IMR-90 (cell line): Measurements from ENCODE around the gene GUCD1. TPM values are rescaled to one million over a fixed set of nuclear protein-coding genes. Genes with fewer than 3 reads are reported as not detected.

Source experiments
- ATAC-seq: fragments of 200-7000 bp; cut with Tn5 transposase; 2 replicates; pipeline ENCODE4 v1.9.1; 2020; ENCODE audit warnings: low read depth, mild to moderate bottlenecking, moderate library complexity
- BruUV-seq: library from RNA; stranded (reverse); fragments of 400-500 nt; replicated peaks from 2 replicates; lab custom pipeline; 2021; lab: Mats Ljungman, UMichigan
- CTCF ChIA-PET: fragments of 300-600 bp; formaldehyde crosslinking; extraction: SDS; loops from one replicate; lab custom pipeline; 2021; ENCODE audit warnings: antibody characterized with exemption; lab: Yijun Ruan, JAX
- POLR2A ChIA-PET: fragments of 300-600 bp; sonication (Branson Sonifier 250); formaldehyde crosslinking; loops from one replicate; lab custom pipeline; 2022; ENCODE audit warnings: antibody characterized with exemption; ENCODE audit not compliant: unreplicated experiment; lab: Charles Lee
- DNase-seq: peaks from one replicate; pipeline ENCODE4 v3.0.0; 2013
- H2AFZ ChIP-seq: replicated peaks from 2 replicates; pipeline ENCODE3; 2013; ENCODE audit warnings: low read length, mild to moderate bottlenecking; ENCODE audit not compliant: poor library complexity
- H2AK5ac ChIP-seq: 2 replicates; pipeline ENCODE4 v1.6.1; 2013; ENCODE audit warnings: low read depth, low read length, inconsistent platforms
- H2AK9ac ChIP-seq: replicated peaks from 2 replicates; pipeline ENCODE3; 2013; ENCODE audit warnings: mild to moderate bottlenecking, low read depth, low read length, moderate library complexity; ENCODE audit not compliant: poor library complexity
- H2BK120ac ChIP-seq: 2 replicates; pipeline ENCODE4 v1.6.1; 2013; ENCODE audit warnings: low read depth, low read length, inconsistent platforms
- H2BK15ac ChIP-seq: 3 replicates; pipeline ENCODE4 v1.6.1; 2013; ENCODE audit warnings: low read depth, low read length, inconsistent platforms
- H2BK20ac ChIP-seq: 2 replicates; pipeline ENCODE4 v1.6.1; 2013; ENCODE audit warnings: low read depth, mild to moderate bottlenecking, inconsistent platforms, low read length, moderate library complexity
- H2BK5ac ChIP-seq: 2 replicates; pipeline ENCODE4 v1.6.1; 2013; ENCODE audit warnings: mild to moderate bottlenecking, low read depth, low read length, inconsistent platforms; ENCODE audit not compliant: poor library complexity, severe bottlenecking
- H3K14ac ChIP-seq: replicated peaks from 2 replicates; pipeline ENCODE4 v1.6.1; 2013; ENCODE audit warnings: low read depth, low read length, inconsistent platforms
- H3K18ac ChIP-seq: 2 replicates; pipeline ENCODE4 v1.6.1; 2013; ENCODE audit warnings: low read depth, low read length, control low read depth
- H3K23ac ChIP-seq: 2 replicates; pipeline ENCODE4 v1.6.1; 2013; ENCODE audit warnings: low read depth, low read length, inconsistent platforms
- H3K27ac ChIP-seq: 2 replicates; pipeline ENCODE4 v1.5.1; 2013; ENCODE audit warnings: mild to moderate bottlenecking, control low read depth, low read length; ENCODE audit not compliant: insufficient read depth
- H3K27me3 ChIP-seq: 2 replicates; pipeline ENCODE4 v1.6.1; 2013; ENCODE audit warnings: low read length; ENCODE audit not compliant: control insufficient read depth, insufficient read depth
- H3K36me3 ChIP-seq: 2 replicates; pipeline ENCODE4 v1.6.1; 2013; ENCODE audit warnings: low read length, mixed read lengths; ENCODE audit not compliant: control insufficient read depth, insufficient read depth
- H3K4ac ChIP-seq: 2 replicates; pipeline ENCODE4 v1.6.1; 2013; ENCODE audit warnings: low read depth, low read length, inconsistent platforms
- H3K4me1 ChIP-seq: 2 replicates; pipeline ENCODE4 v1.6.1; 2013; ENCODE audit warnings: low read length, mixed read lengths; ENCODE audit not compliant: control insufficient read depth, insufficient read depth
- H3K4me2 ChIP-seq: 2 replicates; pipeline ENCODE4 v1.6.1; 2013; ENCODE audit warnings: low read depth, mild to moderate bottlenecking, control low read depth, low read length, moderate library complexity
- H3K4me3 ChIP-seq: 2 replicates; pipeline ENCODE4 v1.5.1; 2013; ENCODE audit warnings: low read depth, mild to moderate bottlenecking, control low read depth, low read length, moderate library complexity; ENCODE audit not compliant: insufficient read depth
- H3K56ac ChIP-seq: 2 replicates; pipeline ENCODE4 v1.6.1; 2013; ENCODE audit warnings: low read length, inconsistent platforms; ENCODE audit not compliant: insufficient read depth; ENCODE audit errors: extremely low read depth
- H3K79me1 ChIP-seq, 2 experiments: 2 replicates each; pipeline ENCODE4 v1.6.1; 2013; ENCODE audit warnings: low read length in 2 of 2, inconsistent platforms in 1 of 2, low read depth in 1 of 2
- H3K9ac ChIP-seq: 2 replicates; pipeline ENCODE4 v1.6.1; 2013; ENCODE audit warnings: low read depth, low read length, control low read depth
- H3K9me1 ChIP-seq: 2 replicates; pipeline ENCODE4 v1.6.1; 2013; ENCODE audit warnings: low read length, inconsistent platforms; ENCODE audit not compliant: insufficient read depth
- H3K9me3 ChIP-seq: 2 replicates; pipeline ENCODE4 v1.6.1; 2013; ENCODE audit warnings: low read length; ENCODE audit not compliant: control insufficient read depth, insufficient read depth
- H4K20me1 ChIP-seq: 2 replicates; pipeline ENCODE4 v1.6.1; 2013; ENCODE audit warnings: low read length, inconsistent platforms; ENCODE audit not compliant: insufficient read depth
- H4K5ac ChIP-seq: 2 replicates; pipeline ENCODE4 v1.6.1; 2013; ENCODE audit warnings: mild to moderate bottlenecking, low read depth, low read length, control low read depth
- H4K8ac ChIP-seq, 2 experiments: 2 replicates each; pipeline ENCODE4 v1.6.1; 2013; ENCODE audit warnings: low read depth in 2 of 2, low read length in 2 of 2, control low read depth in 1 of 2, inconsistent platforms in 1 of 2
- H4K91ac ChIP-seq: 2 replicates; pipeline ENCODE4 v1.6.1; 2013; ENCODE audit warnings: low read depth, low read length, inconsistent platforms; ENCODE audit not compliant: insufficient read depth
- MAFK ChIP-seq: IDR thresholded peaks from 2 replicates; pipeline ENCODE4 v1.6.1; 2012; ENCODE audit warnings: low read depth, low read length, improper control_type of control experiment
- RAD21 ChIP-seq: IDR thresholded peaks from 2 replicates; pipeline ENCODE4 v1.6.1; 2012; ENCODE audit warnings: low read length, improper control_type of control experiment
- SMC3 ChIP-seq: fragments of 150-350 bp; IDR thresholded peaks from 2 replicates; pipeline ENCODE4 v1.6.1; 2016; ENCODE audit warnings: low read depth, mild to moderate bottlenecking, antibody characterized with exemption, low read length, moderate library complexity
- WGBS, 2 experiments: methylation state at CpG; one replicate each; pipeline versions ENCODE4 v1.1.5 to v1.1.7; 2013; ENCODE audit warnings: missing lambda C conversion rate in 2 of 2; ENCODE audit not compliant: insufficient read length in 1 of 2; ENCODE audit errors: extremely low coverage in 2 of 2; 5-methylcytosine and 5-hydroxymethylcytosine counted together
- dilution Hi-C: fragments of 300-500 bp; cut with HindIII; formaldehyde crosslinking; loops from one replicate; pipeline ENCODE4 v1.14.3; 2018; ENCODE audit warnings: low sequenced_read_pairs; ENCODE audit not compliant: unreplicated experiment
- in situ Hi-C: fragments of 300-500 bp; cut with MboI; formaldehyde crosslinking; loops from 3 replicates; pipeline ENCODE4 v1.14.3; 2019; ENCODE audit warnings: low sequenced_read_pairs, inconsistent platforms, mixed read lengths
- intact Hi-C: fragments of 100-400 bp; cut with micrococcal nuclease; formaldehyde crosslinking; loops from 2 replicates; pipeline ENCODE4 v1.10.0; 2022
- polyA plus RNA-seq, 3 experiments: library from polyadenylated mRNA; depleted of rRNA; stranded (reverse); fragments of >200 nt; gene quantifications; 2 replicates each; pipeline ENCODE4 v1.2.3, GENCODE V29; 2012; ENCODE audit warnings: low replicate concordance in 1 of 3
- total RNA-seq: library from RNA; depleted of rRNA; stranded (reverse); fragments of >200 nt; gene quantifications from 2 replicates; pipeline ENCODE4 v1.2.3, GENCODE V29; 2012
- TF ChIP-seq, protein P1 (sequence below): conservative IDR thresholded peaks from 2 replicates; pipeline ENCODE4 v1.5.1; 2012; ENCODE audit warnings: mild to moderate bottlenecking, low read depth, low read length, improper control_type of control experiment

The GUCD1 gene
- total and polyA plus RNA-seq, 2 of the 4 experiments (the other 2 are of a cell fraction): 97.6 to 143 TPM

DNA sequence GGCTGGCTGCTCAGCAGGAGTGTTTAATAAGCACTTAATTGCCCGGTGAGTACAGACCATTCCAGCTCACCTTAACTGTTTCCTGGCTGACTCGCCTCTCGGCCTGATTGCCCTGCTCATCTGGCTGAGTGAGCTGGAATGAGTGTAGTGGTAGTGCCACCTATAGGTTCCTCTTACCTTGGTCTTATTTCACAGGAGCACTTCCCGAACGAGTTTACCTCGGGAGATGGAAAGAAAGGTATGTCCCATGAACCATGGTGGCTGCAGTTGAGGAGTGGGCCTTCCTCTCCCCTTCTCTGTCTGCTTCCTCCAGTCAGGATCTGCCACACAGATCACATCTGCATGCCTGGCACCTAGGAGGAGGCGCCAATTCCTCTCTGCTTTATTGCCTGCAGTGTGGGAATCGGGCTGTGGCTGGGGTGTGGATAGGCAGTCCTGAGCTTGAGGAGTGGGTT, 33.1 kb downstream of the GUCD1 start:
- Histone ChIP-seq H3K23ac (no peak overlapping the region), H3K4me2 (no peak overlapping the region), H3K4me1 (peaks cover 2% of the 10 kb centered on the region; the same call in 1 of the 2 replicates), H2AK5ac (0 out of 2 replicates have a peak overlapping the region, but pooled peaks have one; percentile 68), H3K27ac (no peak overlapping the region), H3K9ac (no peak overlapping the region), H4K5ac (no peak overlapping the region), H3K14ac (no peak overlapping the region), H2AK9ac (peak overlapping the region; percentile 25), H3K27me3 (peaks cover 3% of the 10 kb centered on the region), H2BK120ac (no peak overlapping the region), H3K79me1 (no peaks in the 10 kb centered on the region), H2AFZ (peak overlapping the region; percentile 71), H4K20me1 (no peaks in the 10 kb centered on the region), H3K4ac (no peak overlapping the region), H4K8ac (no peak overlapping the region), H4K91ac (no peak overlapping the region), H2BK20ac (no peak overlapping the region), H3K9me3 (no peaks in the 10 kb centered on the region), H3K9me1 (0 out of 2 replicates have a peak, but pooled peaks cover 3% of the 10 kb centered on the region), H3K18ac (no peak overlapping the region), H2BK15ac (no peak overlapping the region), H3K4me3 (no peak overlapping the region), H2BK5ac (no peak overlapping the region), H3K56ac (no peak overlapping the region), H3K36me3 (no peaks in the 10 kb centered on the region)
- in situ Hi-C loops (loop anchor here (5.0 kb wide), 1 partner anchor 200 kb away; no protein-coding TSS in a partner anchor), intact Hi-C loops (loop anchor here (1.0 kb wide), 1 partner anchor 197 kb away; no protein-coding TSS in a partner anchor), dilution Hi-C loops (no loop called here)
- POLR2A ChIA-PET: no interaction called here
- DNase-seq (peak; percentile 60), ATAC-seq (peak; percentile 25; the same call in 1 of the 2 replicates)
- WGBS, 2 experiments: 79% methylated on average over 2 of the region's 8 CpGs; no CpG with 5 or more reads in 1 of the 2 experiments
- CTCF ChIA-PET: interaction anchor here (0.5 to 2.4 kb wide), 5 partner anchors 10 to 1948 kb away, joined by 3 to 7 read pairs (median 5); no protein-coding TSS in a partner anchor
- BruUV-seq: no TSS peak
- no peak for TF ChIP-seq MAFK
- TF ChIP-seq, protein P1, sequence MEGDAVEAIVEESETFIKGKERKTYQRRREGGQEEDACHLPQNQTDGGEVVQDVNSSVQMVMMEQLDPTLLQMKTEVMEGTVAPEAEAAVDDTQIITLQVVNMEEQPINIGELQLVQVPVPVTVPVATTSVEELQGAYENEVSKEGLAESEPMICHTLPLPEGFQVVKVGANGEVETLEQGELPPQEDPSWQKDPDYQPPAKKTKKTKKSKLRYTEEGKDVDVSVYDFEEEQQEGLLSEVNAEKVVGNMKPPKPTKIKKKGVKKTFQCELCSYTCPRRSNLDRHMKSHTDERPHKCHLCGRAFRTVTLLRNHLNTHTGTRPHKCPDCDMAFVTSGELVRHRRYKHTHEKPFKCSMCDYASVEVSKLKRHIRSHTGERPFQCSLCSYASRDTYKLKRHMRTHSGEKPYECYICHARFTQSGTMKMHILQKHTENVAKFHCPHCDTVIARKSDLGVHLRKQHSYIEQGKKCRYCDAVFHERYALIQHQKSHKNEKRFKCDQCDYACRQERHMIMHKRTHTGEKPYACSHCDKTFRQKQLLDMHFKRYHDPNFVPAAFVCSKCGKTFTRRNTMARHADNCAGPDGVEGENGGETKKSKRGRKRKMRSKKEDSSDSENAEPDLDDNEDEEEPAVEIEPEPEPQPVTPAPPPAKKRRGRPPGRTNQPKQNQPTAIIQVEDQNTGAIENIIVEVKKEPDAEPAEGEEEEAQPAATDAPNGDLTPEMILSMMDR: peak; percentile 52
- peak; percentile 41; the same call in 1 of the 2 replicates for TF ChIP-seq SMC3
- TF ChIP-seq RAD21: peak; percentile 72
